Activated CD4-positive, alpha-beta T cell treated with anti-CD3 and anti-CD28 coated beads for 48 hours (primary cell): ENCODE data around the gene ERBIN.
"Not testable (repeated sequence)": the region's sequence is repeated elsewhere in the genome, so short reads cannot be mapped to it uniquely, and the experiment has no call there.

Experiments
- DNase-seq: peaks from one replicate; pipeline ENCODE4 v3.0.0-alpha.2; 2020

Gene ERBIN

GRCh38 chr5:65916066-65916465 lies 10.3 kb upstream of the ERBIN start:
- DNase-seq, result no peak

GRCh38 chr5:65916636-65917035 lies 9.7 kb upstream of the ERBIN start:
- DNase-seq, result no peak

GRCh38 chr5:65919773-65920172 lies 6.6 kb upstream of the ERBIN start:
- DNase-seq, result no peak

GRCh38 chr5:65923339-65923738 lies 3.0 kb upstream of the ERBIN start:
- no peak for DNase-seq

- DNase-seq, result no peak
Measured at GRCh38 chr5:65924366-65925043, 1.9 kb upstream of the ERBIN start.

GRCh38 chr5:65925044-65925600 lies 1.3 kb upstream of the ERBIN start:
- peak; percentile 79 for DNase-seq

DNA sequence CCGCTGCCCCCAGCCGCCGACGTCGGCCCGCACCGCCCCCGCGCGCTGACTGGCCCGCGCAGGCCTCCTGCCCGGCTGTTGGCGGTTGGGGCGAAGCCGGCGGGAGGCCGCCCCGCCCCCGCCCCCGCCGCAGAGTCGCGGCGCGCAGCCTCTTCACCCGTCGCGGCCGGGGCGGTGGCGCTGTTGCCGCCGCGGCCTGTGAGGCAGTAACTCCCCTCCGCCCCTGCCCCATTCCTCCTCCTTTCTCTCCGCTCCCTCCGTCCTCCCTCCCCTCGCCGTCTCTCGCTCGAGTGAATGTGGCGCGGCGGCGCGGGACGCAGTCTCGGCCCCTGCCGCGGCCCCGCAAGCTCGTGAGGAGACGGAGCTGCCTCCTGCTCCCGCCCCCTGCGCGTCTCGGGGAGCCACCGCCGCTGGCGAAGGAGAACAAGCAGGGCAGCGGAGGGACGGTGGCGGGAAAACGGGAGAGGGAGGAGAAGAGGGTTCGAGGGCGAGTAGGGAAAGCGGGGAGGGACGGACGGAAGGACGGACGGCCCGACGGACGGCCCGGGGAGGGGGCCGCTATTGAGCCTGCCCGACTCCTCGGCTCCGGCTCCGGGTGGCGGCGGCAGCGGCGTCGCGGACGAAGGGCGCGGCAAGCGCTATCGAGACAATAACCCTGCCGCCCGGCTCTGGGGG lies 637 bp upstream of the ERBIN start:
- peak; percentile 75 for DNase-seq

GRCh38 chr5:65926893-65927292 lies 518 bp downstream of the ERBIN start:
- peak; percentile 17 for DNase-seq

- peak; percentile 25 for DNase-seq
Measured at GRCh38 chr5:65927503-65928321, 1.3 kb downstream of the ERBIN start.

DNA sequence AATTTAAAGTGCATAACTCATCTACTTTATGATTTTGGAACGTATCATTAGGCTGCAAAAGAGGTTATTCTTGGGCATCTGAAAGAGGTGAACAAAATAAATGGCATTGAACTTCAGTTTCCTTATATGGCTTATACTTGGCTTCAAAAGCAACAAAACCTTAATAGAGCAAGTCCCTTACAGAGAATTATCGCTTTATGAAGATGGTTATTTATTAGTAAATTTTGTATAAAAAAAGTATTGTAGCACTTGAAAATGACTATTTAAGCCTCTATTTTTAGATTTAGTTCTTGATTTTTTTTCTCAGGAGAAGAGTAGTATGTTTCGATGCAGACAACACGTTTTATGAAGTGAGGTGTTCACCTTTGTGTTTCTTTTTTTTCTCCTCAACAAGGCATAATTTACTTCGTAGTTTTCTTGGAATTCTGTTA lies 2.0 kb downstream of the ERBIN start:
- no peak for DNase-seq

DNA sequence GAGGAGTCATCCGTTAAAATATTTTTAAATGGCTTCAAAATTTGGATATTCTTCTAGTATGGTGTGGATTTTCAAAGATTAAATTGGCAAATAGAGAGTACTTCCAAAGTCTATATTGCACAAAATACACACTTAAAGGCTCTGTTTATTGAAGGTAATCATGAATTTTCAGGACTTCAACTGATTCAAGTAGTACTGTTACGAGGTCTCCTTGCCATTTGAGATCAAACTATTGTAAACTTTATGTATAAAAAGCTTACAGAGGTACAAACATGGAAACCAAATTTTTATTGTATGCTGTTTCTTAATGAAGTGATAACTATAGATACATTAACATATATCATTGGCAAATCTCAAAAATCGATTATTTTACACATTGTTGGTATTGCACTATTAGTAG lies 2.5 kb downstream of the ERBIN start:
- DNase-seq, result no peak

DNA sequence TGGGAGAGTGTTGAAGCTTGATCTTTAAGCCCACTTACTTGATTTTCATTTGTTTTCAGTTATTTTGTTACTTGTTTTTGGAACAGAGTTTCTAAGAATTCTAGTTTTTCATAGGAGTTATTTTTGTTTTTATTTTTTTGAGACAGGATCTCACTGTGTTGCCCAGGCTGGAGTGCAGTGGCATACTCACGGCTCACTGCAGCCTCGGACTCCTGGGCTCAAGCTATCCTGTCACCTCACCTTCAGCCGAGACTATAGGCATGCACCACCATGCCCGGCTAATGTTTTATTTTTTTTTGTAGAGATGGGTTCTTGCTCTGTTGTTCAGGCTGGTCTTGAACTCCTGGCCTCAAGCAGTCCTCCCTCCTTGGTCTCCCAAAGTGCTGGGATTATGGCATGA lies 6.3 kb downstream of the ERBIN start:
- DNase-seq, result no peak

DNA sequence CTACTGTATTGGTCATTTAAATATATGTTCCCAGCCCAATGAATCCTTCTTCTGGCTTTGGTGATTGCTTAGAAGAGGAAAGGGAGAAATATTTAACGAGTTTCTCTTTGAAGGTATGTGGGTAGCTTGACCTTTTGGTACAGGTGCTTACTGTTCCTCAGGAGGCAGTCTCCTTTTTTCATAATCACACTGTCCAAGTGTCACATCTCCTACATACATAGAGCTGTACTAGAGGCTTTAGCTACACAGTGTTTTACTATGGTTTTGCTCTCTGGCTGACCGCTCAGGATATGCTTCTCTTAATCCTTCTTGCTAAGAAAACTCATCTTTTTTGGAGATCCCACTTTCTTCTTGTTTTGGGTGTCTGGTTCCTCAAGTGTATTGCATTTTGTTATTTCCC lies 6.9 kb downstream of the ERBIN start:
- DNase-seq, result no peak

- no peak for DNase-seq
Measured at GRCh38 chr5:65938256-65938655, 11.9 kb downstream of the ERBIN start.

- no peak for DNase-seq
Measured at GRCh38 chr5:65943771-65944170, 17.4 kb downstream of the ERBIN start.

GRCh38 chr5:65946198-65946745 lies 19.9 kb downstream of the ERBIN start:
- DNase-seq, result no peak

GRCh38 chr5:65948115-65948747 lies 21.9 kb downstream of the ERBIN start:
- no peak for DNase-seq

DNA sequence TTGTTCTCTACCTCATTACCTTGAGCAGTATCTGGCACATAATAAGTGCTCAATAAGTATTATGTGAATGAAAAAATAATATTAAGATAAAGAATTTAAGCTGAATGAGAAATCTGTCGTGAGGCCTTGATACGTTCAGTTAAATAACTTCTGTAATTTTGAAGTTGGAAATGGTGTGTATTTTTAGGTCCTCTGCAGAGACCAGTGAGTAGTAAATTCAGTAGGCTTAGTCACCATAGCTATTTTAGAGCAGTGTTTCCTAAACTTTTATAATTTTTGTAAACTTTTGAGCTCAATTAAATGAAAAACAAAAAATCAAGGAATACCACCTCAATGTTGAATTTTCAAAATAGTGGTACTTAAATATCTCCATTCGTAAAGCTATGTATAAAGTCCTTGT lies 25.0 kb downstream of the ERBIN start:
- DNase-seq, result no peak

DNA sequence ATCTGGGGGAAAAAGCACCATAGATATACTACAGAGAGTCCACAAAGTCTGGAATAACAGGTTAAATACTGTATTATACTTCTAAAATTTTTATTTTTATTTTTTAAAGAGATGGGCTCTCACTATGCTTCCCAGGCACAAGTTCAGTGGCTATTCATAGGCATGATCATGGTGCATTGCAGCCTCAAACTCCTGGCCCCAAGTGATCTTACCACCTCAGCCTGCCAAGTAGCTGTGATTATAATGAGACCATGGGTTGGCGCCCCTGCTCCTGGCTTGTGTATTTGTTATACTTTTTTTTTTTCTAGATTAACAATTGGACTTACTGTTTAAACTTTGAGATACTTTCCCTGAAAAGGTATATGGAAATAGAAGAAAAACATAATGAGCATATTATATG lies 25.9 kb downstream of the ERBIN start:
- DNase-seq, result no peak

- no peak for DNase-seq
Measured at GRCh38 chr5:65954200-65954599, 27.8 kb downstream of the ERBIN start.

GRCh38 chr5:65955746-65956145 lies 29.4 kb downstream of the ERBIN start:
- no peak for DNase-seq

DNA sequence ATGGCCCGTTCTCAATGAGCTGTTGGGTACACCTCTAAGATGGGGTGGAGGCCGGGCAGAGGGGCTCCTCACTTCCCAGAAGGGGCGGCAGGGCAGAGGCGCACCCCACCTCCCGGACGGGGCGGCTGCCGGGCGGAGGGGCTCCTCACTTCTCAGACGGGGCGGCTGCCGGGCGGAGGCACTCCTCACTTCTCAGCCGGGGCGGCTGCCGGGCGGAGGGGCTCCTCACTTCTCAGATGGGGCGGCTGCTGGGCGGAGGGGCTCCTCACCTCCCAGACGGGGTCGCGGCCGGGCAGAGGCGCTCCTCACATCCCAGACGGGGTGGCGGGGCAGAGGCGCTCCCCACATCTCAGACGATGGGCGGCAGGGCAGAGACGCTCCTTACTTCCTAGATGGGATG lies 31.3 kb downstream of the ERBIN start:
- DNase-seq, result not testable (repeated sequence)

- no peak for DNase-seq
Measured at GRCh38 chr5:65961633-65962032, 35.3 kb downstream of the ERBIN start.
